Peyer's patch (tissue), 4 donors: ENCODE data around the gene TUBGCP5.

Experiments
- CTCF ChIP-seq, 6 experiments: fragments of 450-650 bp in 4 of 6; fragments of 200-600 bp in 2 of 6; sonication (generic) in 1 of 6; IDR thresholded peaks; one replicate each; pipeline ENCODE4 v1.5.1; 2017 to 2019; ENCODE audit warnings: antibody characterized with exemption in 6 of 6, mild to moderate bottlenecking in 3 of 6, moderate library complexity in 1 of 6
- POLR2A ChIP-seq, 2 donors: fragments of 450-650 bp; IDR thresholded peaks; one replicate each; pipeline ENCODE4 v1.5.1; 2017; ENCODE audit warnings: antibody characterized with exemption in 2 of 2, mild to moderate bottlenecking in 2 of 2, moderate library complexity in 2 of 2

- no peak for TF ChIP-seq POLR2A (IDR thresholded peaks at IDR 0.05)
- no peak for TF ChIP-seq CTCF (IDR thresholded peaks at IDR 0.05)
These were observed 24.9 kb downstream of the TUBGCP5 start for GRCh38 chr15:23014394-23015000.
